ENCODE measurements around the gene LDAH.

Gene LDAH

GRCh38 chr2:20682167-20682920, 140.6 kb downstream of the LDAH start:
- DNase-seq (ENCODE audit: low spot score) = peak; percentile 47

GRCh38 chr2:20680744-20681375, 142.0 kb downstream of the LDAH start:
- no peak for DNase-seq (ENCODE audit: low spot score)

DNA sequence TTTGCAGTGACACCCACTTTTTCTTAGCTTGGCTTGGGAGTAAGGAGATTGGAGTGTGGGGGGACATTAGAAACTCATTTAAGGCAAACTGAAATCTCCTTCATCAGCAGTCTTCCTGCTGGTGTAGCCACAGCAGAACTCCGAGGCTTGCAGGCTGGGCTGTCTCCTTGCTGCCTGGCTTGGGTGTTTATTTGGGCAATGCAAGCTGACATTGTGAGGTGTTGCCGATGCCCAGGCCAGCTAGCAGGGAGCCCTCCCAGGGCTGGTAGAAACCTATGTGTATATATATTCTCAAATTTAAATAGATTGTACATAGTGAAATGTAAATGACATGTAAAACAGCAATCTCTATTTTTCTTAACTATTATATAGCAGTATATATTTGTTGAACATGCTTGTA, 144.1 kb downstream of the LDAH start:
- DNase-seq (ENCODE audit: low spot score) = no peak

DNA sequence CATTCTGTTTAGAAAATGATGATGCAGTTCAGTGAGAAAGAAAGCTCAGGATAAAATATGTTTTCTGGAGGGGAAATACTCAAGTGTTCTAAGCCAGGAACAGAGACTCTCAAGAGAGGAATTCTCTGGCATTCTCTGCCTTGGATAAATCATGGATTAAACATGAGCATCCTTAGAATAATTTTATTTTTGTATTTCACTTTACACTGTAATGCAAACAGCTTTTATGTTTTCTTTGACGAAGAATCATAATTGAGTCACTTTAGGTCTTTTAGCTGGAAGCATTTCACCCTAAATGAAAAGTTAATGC, 144.9 kb downstream of the LDAH start:
- DNase-seq (ENCODE audit: low spot score) = no peak

DNA sequence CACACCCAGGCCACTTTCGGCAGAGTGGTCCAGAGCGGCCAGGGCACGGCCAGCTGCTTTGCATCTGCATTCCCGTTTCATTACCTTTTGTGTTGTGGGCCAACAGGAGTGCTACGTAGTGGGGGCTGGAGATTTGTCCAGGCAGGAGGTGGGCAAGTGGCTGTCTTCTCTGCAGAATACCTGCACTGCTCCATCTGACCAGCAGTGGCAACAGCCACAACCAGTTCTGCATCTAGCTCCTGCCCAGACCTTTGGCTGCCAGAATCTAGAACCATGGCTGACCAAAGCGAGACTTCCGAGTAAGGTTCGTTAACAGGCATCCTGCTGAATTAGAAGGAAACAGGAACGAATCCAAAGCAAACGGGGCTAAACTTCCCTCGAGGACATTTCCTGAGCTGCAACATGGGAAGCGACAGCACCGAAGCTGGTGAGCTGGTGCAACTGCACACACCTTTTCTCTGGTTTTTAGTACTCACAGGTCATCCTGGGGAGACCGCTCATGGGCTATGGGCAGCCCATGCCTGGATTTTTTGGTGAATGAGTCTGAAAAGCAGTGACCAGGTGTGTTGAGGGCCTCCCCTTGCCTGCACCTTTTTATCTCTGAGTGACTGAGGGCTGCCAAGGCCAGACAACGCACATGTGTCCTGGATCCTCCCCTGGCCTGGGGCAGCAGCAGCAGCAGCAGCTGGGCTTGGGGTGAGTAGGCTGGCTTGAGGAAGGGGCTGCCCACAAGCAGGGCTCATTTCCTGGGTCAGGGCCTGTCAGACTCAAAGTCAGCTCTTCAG, 145.4 kb downstream of the LDAH start:
- DNase-seq (ENCODE audit: low spot score) = no peak

GRCh38 chr2:20676353-20677215, 146.3 kb downstream of the LDAH start:
- DNase-seq (ENCODE audit: low spot score) = no peak

DNA sequence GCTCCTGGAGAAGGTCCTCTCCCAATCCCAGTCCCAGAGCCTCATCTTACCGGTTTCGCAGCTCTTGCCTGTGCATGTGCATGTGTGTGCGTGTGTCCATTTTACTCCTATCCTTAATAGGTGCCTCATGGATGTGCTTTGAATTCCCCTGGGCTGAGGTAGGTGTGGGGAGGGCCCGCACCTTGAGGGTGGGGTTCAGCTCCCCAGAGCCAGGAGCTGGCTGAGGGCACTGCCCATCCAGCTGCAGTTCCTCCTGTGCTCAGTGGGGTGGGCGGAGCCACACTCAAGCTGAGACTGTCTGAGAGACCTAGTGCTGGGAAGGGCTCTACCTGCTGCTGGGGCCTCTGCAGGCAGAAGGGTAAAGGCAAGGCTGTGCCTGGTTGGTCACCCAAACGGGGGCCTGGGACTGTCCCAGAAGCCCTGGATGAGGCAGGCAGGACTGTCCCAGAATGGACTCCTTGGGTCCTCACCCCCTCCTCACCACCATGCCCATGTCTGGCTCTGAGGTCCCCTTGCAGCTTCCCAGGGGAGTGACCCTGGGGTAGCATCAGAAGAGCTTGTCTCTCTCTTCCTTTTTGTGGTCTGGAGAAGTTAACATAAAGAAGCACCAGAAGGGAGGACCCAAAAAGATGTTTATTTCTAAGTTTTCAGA, 147.1 kb downstream of the LDAH start:
- DNase-seq (ENCODE audit: low spot score) = no peak

- DNase-seq (ENCODE audit: low spot score) = peak; percentile 94
Measured at GRCh38 chr2:20674974-20675679, 147.8 kb downstream of the LDAH start.

GRCh38 chr2:20674309-20674965, 148.5 kb downstream of the LDAH start:
- DNase-seq (ENCODE audit: low spot score) = no peak

DNA sequence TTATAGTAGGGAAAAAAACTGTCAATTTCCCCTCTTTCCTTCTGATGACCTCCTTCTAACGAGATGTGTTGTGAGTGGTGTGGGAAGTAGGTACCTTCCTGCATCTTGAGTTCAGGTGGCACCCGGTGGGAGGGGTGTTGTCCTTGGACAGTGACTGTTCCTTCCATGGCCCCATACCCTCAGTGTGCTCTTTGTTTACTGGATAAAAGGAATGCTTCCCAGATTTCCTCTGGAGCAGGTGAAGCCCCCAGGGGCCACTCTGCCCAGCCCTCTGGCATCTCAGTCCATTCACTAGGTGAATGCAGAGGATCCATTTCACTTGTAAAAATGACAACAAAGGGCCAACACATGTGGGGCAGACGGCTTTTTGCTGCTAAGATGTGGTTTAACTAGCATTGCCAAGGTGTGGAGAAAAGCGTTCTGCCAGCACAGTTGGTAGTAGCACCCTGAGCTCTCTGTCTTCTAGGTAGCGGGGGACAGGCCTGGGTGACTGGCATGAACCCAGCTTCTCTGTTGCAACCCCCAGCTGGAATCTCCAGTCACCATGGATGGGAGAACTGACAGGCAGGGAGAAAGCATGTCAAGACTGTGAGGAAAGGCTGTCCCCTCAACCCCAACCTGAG, 149.1 kb downstream of the LDAH start:
- DNase-seq (ENCODE audit: low spot score) = no peak

GRCh38 chr2:20672201-20672951, 150.5 kb downstream of the LDAH start:
- DNase-seq (ENCODE audit: low spot score) = no peak

DNA sequence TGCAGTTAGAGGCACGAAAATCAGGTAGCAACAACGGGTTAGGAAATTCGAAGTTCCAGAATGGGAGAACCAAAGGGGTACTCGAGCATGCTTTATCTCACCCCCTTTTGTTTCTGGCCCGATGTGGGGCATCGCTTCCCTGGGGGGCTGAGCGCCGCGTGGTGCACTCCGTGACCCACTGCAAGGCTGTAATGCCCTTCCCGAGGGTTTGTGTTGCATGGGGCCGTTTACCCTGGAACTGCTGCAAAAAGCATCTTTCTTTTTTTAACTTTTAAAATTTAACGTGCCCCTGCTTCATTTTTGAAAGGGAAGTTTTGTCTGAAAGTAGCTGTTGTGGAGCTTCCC, 151.2 kb downstream of the LDAH start:
- DNase-seq (ENCODE audit: low spot score) = no peak

- DNase-seq (ENCODE audit: low spot score) = no peak
Measured at GRCh38 chr2:20671036-20671735, 151.7 kb downstream of the LDAH start.

DNA sequence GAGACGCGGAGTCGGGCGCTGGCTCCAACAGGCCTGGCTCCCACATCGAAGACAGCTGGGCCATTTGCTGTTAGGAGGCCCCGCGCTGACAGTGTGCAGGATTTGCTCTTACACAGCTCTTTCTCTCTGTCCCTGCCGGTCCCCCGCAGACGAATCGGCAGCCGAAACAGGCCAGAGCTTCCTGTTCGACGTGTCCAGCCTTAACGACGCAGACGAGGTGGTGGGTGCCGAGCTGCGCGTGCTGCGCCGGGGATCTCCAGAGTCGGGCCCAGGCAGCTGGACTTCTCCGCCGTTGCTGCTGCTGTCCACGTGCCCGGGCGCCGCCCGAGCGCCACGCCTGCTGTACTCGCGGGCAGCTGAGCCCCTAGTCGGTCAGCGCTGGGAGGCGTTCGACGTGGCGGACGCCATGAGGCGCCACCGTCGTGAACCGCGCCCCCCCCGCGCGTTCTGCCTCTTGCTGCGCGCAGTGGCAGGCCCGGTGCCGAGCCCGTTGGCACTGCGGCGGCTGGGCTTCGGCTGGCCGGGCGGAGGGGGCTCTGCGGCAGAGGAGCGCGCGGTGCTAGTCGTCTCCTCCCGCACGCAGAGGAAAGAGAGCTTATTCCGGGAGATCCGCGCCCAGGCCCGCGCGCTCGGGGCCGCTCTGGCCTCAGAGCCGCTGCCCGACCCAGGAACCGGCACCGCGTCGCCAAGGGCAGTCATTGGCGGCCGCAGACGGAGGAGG, 152.4 kb downstream of the LDAH start:
- DNase-seq (ENCODE audit: low spot score) = no peak

DNA sequence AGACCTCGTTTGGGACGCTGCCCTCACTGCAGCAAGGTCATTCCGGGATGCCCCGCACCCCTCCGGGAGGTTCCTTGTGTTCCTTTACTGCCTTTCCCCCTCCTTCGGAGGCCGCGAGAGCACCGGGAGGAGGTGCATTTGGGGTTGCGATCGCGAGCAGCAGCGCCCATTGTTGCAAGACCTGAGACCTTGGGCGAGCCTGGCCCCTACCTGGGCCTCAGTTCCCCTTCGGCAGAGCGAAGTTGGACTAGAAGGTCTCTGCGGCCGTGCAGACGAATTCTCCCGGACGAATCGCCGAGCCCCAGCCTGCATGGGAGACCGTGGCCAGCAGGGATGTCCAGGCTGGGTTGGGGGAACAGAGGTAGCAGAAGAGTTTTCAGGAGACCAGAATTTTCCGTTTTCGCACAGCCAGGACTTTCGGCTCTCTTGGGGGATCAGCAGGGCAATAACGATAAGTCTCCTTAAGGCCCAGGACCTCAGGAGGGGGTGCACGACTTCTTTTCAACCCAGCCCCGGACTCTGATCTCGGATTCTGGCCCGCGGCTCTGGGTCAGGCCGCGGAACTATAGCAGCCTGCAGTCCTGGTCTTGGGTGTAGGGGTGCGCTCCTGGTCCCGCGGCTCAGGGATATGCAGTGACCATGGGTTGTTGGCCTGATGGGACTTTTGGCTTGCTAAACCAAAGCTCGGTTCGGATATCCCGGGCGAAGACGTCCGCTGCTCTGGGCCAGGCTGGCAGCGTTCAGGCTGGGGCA, 153.2 kb downstream of the LDAH start:
- no peak for DNase-seq (ENCODE audit: low spot score)

GRCh38 chr2:20668871-20669475, 153.9 kb downstream of the LDAH start:
- DNase-seq (ENCODE audit: low spot score) = no peak

- no peak for DNase-seq (ENCODE audit: low spot score)
Measured at GRCh38 chr2:20668451-20668850, 154.4 kb downstream of the LDAH start.

Measured in AG08395 (cell line).